RWPE2 (cell line): ENCODE results near the gene TRPT1.
"Not testable (repeated sequence)": the region's sequence is repeated elsewhere in the genome, so short reads cannot be mapped to it uniquely, and the experiment has no call there.

Experiments used
- ATAC-seq: fragments of 200-7000 bp; cut with Tn5 transposase; 3 replicates; pipeline ENCODE4 v1.9.1; 2021; ENCODE audit warnings: low read depth
- DNase-seq: peaks from one replicate; pipeline ENCODE4 v3.0.0-alpha.2; 2020; ENCODE audit warnings: low spot score
- H3K27ac ChIP-seq: fragments of 450-650 bp; 2 replicates; pipeline ENCODE4 v1.5.1; 2017; ENCODE audit warnings: mild to moderate bottlenecking; ENCODE audit not compliant: poor library complexity, severe bottlenecking
- H3K27me3 ChIP-seq: fragments of 250-450 bp; sonication (Bioruptor Pico); 2 replicates; pipeline ENCODE4 v1.5.1; 2021; ENCODE audit warnings: mild to moderate bottlenecking, moderate library complexity; ENCODE audit not compliant: insufficient read depth, poor library complexity, severe bottlenecking
- H3K36me3 ChIP-seq: fragments of 250-450 bp; sonication (Bioruptor Pico); 2 replicates; pipeline ENCODE4 v1.5.1; 2020; ENCODE audit warnings: low read depth, mild to moderate bottlenecking, moderate library complexity
- H3K4me1 ChIP-seq: fragments of 250-450 bp; sonication (Bioruptor Pico); 2 replicates; pipeline ENCODE4 v1.5.1; 2021; ENCODE audit warnings: mild to moderate bottlenecking, moderate library complexity; ENCODE audit not compliant: insufficient read depth, poor library complexity, severe bottlenecking
- H3K4me3 ChIP-seq: fragments of 250-450 bp; sonication (Bioruptor Pico); 2 replicates; pipeline ENCODE4 v1.5.1; 2021; ENCODE audit warnings: mild to moderate bottlenecking, moderate library complexity; ENCODE audit not compliant: severe bottlenecking
- H3K9me3 ChIP-seq: fragments of 250-450 bp; sonication (Bioruptor Pico); 2 replicates; pipeline ENCODE4 v1.5.1; 2021; ENCODE audit warnings: mild to moderate bottlenecking, moderate library complexity; ENCODE audit not compliant: severe bottlenecking
- CTCF ChIP-seq: fragments of 450-650 bp; IDR thresholded peaks from one replicate; pipeline ENCODE4 v1.5.1; 2017; ENCODE audit warnings: mild to moderate bottlenecking, moderate library complexity; ENCODE audit not compliant: poor library complexity, severe bottlenecking

The TRPT1 gene

GRCh38 chr11:64246871-64247728 lies 21.1 kb upstream of the TRPT1 start, which contains the start of gene PPP1R14B:
TSS of gene PPP1R14B (minus strand) at chr11:64246943. CDS start at chr11:64246673, 270 bp downstream.
- TF ChIP-seq CTCF: peak; percentile 15
- Histone ChIP-seq H3K4me1 (peaks cover 5% of the 10 kb centered on the region), H3K9me3 (no peaks in the 10 kb centered on the region), H3K36me3 (peaks cover 30% of the 10 kb centered on the region), H3K27me3 (no peaks in the 10 kb centered on the region), H3K4me3 (peak within 1 kb of the TSS; percentile 76), H3K27ac (peak within 1 kb of the TSS; percentile 98)
- ATAC-seq (peak; percentile 49), DNase-seq (peak; percentile 92)

- peak overlapping the region; percentile 98 for H3K27ac ChIP-seq
- peaks cover 30% of the 10 kb centered on the region for H3K36me3 ChIP-seq
- not testable (repeated sequence) for H3K9me3 ChIP-seq, H3K27me3 ChIP-seq, DNase-seq, ATAC-seq, H3K4me1 ChIP-seq
- H3K4me3 ChIP-seq: peak overlapping the region; percentile 76
Observed at GRCh38 chr11:64246621-64246870, 20.6 kb upstream of the TRPT1 start.

- peaks cover 5% of the 10 kb centered on the region for H3K4me1 ChIP-seq
- peak overlapping the region; percentile 98 for H3K27ac ChIP-seq
- ATAC-seq (peak; percentile 49), DNase-seq (peak; percentile 99)
- TF ChIP-seq CTCF: no peak
- peaks cover 30% of the 10 kb centered on the region for H3K36me3 ChIP-seq
- no peaks in the 10 kb centered on the region for H3K9me3 ChIP-seq
- no peaks in the 10 kb centered on the region for H3K27me3 ChIP-seq
- H3K4me3 ChIP-seq: peak overlapping the region; percentile 76
Observed at GRCh38 chr11:64245797-64246620, 20.0 kb upstream of the TRPT1 start.

- TF ChIP-seq CTCF: no peak
- ATAC-seq (no peak), DNase-seq (no peak)
- peak overlapping the region; percentile 76 for H3K4me3 ChIP-seq
- peaks cover 5% of the 10 kb centered on the region for H3K4me1 ChIP-seq
- peak overlapping the region; percentile 98 for H3K27ac ChIP-seq
- H3K27me3 ChIP-seq: no peaks in the 10 kb centered on the region
- no peaks in the 10 kb centered on the region for H3K9me3 ChIP-seq
- peaks cover 30% of the 10 kb centered on the region for H3K36me3 ChIP-seq
Observed at GRCh38 chr11:64245401-64245796, 19.4 kb upstream of the TRPT1 start.

- no peak for DNase-seq
- Histone ChIP-seq H3K36me3 (peaks cover 30% of the 10 kb centered on the region), H3K9me3 (no peaks in the 10 kb centered on the region), H3K27me3 (no peaks in the 10 kb centered on the region), H3K4me3 (peak overlapping the region; percentile 76), H3K4me1 (peaks cover 9% of the 10 kb centered on the region), H3K27ac (peak overlapping the region; percentile 98)
- TF ChIP-seq CTCF: no peak
- ATAC-seq: no peak
Observed at GRCh38 chr11:64244966-64245365, 19.0 kb upstream of the TRPT1 start.
